Prostate gland (tissue), 2 donors: ENCODE results near the gene NBPF4.

ENCODE experiments used
- POLR2A ChIP-seq: fragments of 450-650 bp; IDR thresholded peaks from one replicate; pipeline ENCODE4 v1.6.1; 2016; ENCODE audit warnings: antibody characterized with exemption, mild to moderate bottlenecking
- POLR2AphosphoS5 ChIP-seq: sonication (generic); formaldehyde crosslinking; IDR thresholded peaks from one replicate; pipeline ENCODE4 v1.6.1; 2017; ENCODE audit warnings: antibody characterized with exemption
- TF ChIP-seq, protein P1 (sequence below), 4 experiments: fragments of 200-600 bp in 2 of 4; fragments of 450-650 bp in 2 of 4; sonication (generic) in 2 of 4; IDR thresholded peaks; 1 replicate in 3 of 4; 2 replicates in 1 of 4; pipeline ENCODE4 v1.5.1; 2016 to 2019; ENCODE audit warnings: antibody characterized with exemption in 4 of 4, mild to moderate bottlenecking in 2 of 4, moderate library complexity in 2 of 4

GRCh38 chr1:108200687-108201051 is 43.2 kb downstream of the NBPF4 start:
- TF ChIP-seq, protein P1, sequence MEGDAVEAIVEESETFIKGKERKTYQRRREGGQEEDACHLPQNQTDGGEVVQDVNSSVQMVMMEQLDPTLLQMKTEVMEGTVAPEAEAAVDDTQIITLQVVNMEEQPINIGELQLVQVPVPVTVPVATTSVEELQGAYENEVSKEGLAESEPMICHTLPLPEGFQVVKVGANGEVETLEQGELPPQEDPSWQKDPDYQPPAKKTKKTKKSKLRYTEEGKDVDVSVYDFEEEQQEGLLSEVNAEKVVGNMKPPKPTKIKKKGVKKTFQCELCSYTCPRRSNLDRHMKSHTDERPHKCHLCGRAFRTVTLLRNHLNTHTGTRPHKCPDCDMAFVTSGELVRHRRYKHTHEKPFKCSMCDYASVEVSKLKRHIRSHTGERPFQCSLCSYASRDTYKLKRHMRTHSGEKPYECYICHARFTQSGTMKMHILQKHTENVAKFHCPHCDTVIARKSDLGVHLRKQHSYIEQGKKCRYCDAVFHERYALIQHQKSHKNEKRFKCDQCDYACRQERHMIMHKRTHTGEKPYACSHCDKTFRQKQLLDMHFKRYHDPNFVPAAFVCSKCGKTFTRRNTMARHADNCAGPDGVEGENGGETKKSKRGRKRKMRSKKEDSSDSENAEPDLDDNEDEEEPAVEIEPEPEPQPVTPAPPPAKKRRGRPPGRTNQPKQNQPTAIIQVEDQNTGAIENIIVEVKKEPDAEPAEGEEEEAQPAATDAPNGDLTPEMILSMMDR (IDR thresholded peaks at IDR 0.05) = peak in 3 of 4 experiments; percentile 13 to 35 (median 35)
- TF ChIP-seq POLR2A = no peak
- TF ChIP-seq POLR2AphosphoS5 = no peak
